ENCODE measurements around the gene ALDH16A1. TPM values are rescaled to one million over a fixed set of nuclear protein-coding genes. Genes with fewer than 3 reads are reported as not detected.
A peak's percentile ranks its signal among the peaks of the same experiment; 100 is the strongest.
"Not testable (repeated sequence)": the region's sequence is repeated elsewhere in the genome, so short reads cannot be mapped to it uniquely, and the experiment has no call there.

The ALDH16A1 gene
- total and polyA plus RNA-seq, 2 donors (not counting 1 experiment from before 2014, with no cell fraction given): 65.8 to 105 TPM

GRCh38 chr19:49443366-49444099 is 9.5 kb upstream of the ALDH16A1 start:
- Histone ChIP-seq H4K20me1 (ENCODE audit: control insufficient read depth, insufficient read depth, low read length, poor library complexity, severe bottlenecking) (peaks cover 16% of the 10 kb centered on the region), H3K9ac (ENCODE audit: low read length) (peak overlapping the region; percentile 89), H3K4me2 (replicated peaks; ENCODE audit: low read depth, low read length, poor library complexity, severe bottlenecking) (peak overlapping the region; percentile 99), H2AFZ (ENCODE audit: insufficient read depth, low read depth, low read length, poor library complexity, severe bottlenecking) (peak overlapping the region; percentile 97), H3K27ac (ENCODE audit: low read length in 2 of 2) (peak overlapping the region; percentile 65 to 72), H3K27me3 (replicated peaks in 1 of 4; ENCODE audit: control extremely low read depth in 1 of 4, control insufficient read depth in 3 of 4, insufficient read depth in 4 of 4, low read length in 3 of 4) (peaks cover 2 to 39% (median 34%) of the 10 kb centered on the region in 4 experiments), H3K4me3 (ENCODE audit: control extremely low read depth in 1 of 5, extremely low read depth in 1 of 5, insufficient read depth in 1 of 5, low read depth in 2 of 5, low read length in 4 of 5) (peak overlapping the region; percentile 12 to 80 (median 71)), H3K9me3 (ENCODE audit: control extremely low read depth in 1 of 3, control insufficient read depth in 2 of 3, insufficient read depth in 1 of 3, low read length in 2 of 3) (peaks cover 0 to 14% (median 0%) of the 10 kb centered on the region in 3 donors), H3K4me1 (ENCODE audit: control insufficient read depth in 2 of 2, insufficient read depth in 2 of 2, low read length in 2 of 2) (peaks cover 18 to 31% of the 10 kb centered on the region in 2 donors), H3K36me3 (replicated peaks in 1 of 2; ENCODE audit: control extremely low read depth in 1 of 2, control insufficient read depth in 1 of 2, extremely low read depth in 1 of 2, insufficient read depth in 2 of 2, low read length in 1 of 2) (peaks cover 0 to 26% of the 10 kb centered on the region in 2 experiments), H3K79me2 (ENCODE audit: control insufficient read depth, insufficient read depth, low read length) (peaks cover 2% of the 10 kb centered on the region)
- under 1% methylated on average over 45 of the region's 47 CpGs for WGBS (ENCODE audit: insufficient coverage)
- CTCF ChIA-PET: interaction anchor here (0.6 to 5.1 kb wide), 18 partner anchors 8 to 217 kb away, joined by 3 to 70 read pairs (median 4); partner anchors contain the start of genes FLT3LG and PIH1D1
- peak overlapping the region; percentile 93 for H3K4me3 Mint-ChIP-seq
- peak; percentile 98 for DNase-seq
- no peaks in the 10 kb centered on the region for H3K9me3 Mint-ChIP-seq (ENCODE audit: insufficient read depth)
- peak overlapping the region; percentile 95 for H3K27ac Mint-ChIP-seq
- ATAC-seq (ENCODE audit: low read depth): peak; percentile 85
- POLR2A ChIA-PET: interaction anchor here (0.6 to 2.3 kb wide), 12 partner anchors 10 to 600 kb away, joined by 3 to 20 read pairs (median 5); partner anchors contain the start of gene CD37
- peaks cover 37% of the 10 kb centered on the region for H3K27me3 Mint-ChIP-seq
- H3K4me1 Mint-ChIP-seq: peaks cover 35% of the 10 kb centered on the region
- intact Hi-C loops (cut with micrococcal nuclease): loop anchor here (1.0 to 2.0 kb wide), 7 partner anchors 8 to 177 kb away; partner anchors contain the start of genes PIH1D1 and RPS11
- TF ChIP-seq EZH2 (IDR thresholded peaks at IDR 0.05; ENCODE audit: borderline replicate concordance, insufficient read depth, low read depth, low read length, poor library complexity, severe bottlenecking): no peak
- TF ChIP-seq CTCF (IDR thresholded peaks at IDR 0.05): peak; percentile 89

GRCh38 chr19:49444100-49444700 is 8.8 kb upstream of the ALDH16A1 start:
- peak overlapping the region; percentile 89 for H3K9ac ChIP-seq (ENCODE audit: low read length)
- ATAC-seq (ENCODE audit: low read depth); DNase-seq; H3K79me2 ChIP-seq (ENCODE audit: control insufficient read depth, insufficient read depth, low read length); H3K9me3 Mint-ChIP-seq (ENCODE audit: insufficient read depth); intact Hi-C loops (cut with micrococcal nuclease): not testable (repeated sequence)
- H3K4me1 ChIP-seq (ENCODE audit: control insufficient read depth in 2 of 2, insufficient read depth in 2 of 2, low read length in 2 of 2): peaks cover 18 to 31% of the 10 kb centered on the region in 2 donors
- H3K27ac ChIP-seq (ENCODE audit: low read length in 2 of 2): peak overlapping the region; percentile 65 to 72
- H3K36me3 ChIP-seq (replicated peaks in 1 of 2; ENCODE audit: control extremely low read depth in 1 of 2, control insufficient read depth in 1 of 2, extremely low read depth in 1 of 2, insufficient read depth in 2 of 2, low read length in 1 of 2): peaks cover 0 to 33% of the 10 kb centered on the region in 2 experiments
- POLR2A ChIA-PET: interaction anchor here (0.6 to 2.3 kb wide), 9 partner anchors 9 to 601 kb away, joined by 3 to 20 read pairs (median 5); partner anchors contain the start of gene CD37
- Mint-ChIP-seq H3K27ac (peak overlapping the region; percentile 95), H3K4me3 (peak overlapping the region; percentile 93), H3K27me3 (peaks cover 30% of the 10 kb centered on the region), H3K4me1 (peaks cover 37% of the 10 kb centered on the region)
- WGBS (ENCODE audit: insufficient coverage): 90% methylated on average over 2 of the region's 5 CpGs
- peaks cover 17% of the 10 kb centered on the region for H4K20me1 ChIP-seq (ENCODE audit: control insufficient read depth, insufficient read depth, low read length, poor library complexity, severe bottlenecking)
- peak overlapping the region; percentile 97 for H2AFZ ChIP-seq (ENCODE audit: insufficient read depth, low read depth, low read length, poor library complexity, severe bottlenecking)
- CTCF ChIA-PET: interaction anchor here (0.6 to 5.1 kb wide), 15 partner anchors 9 to 419 kb away, joined by 3 to 70 read pairs (median 4); partner anchors contain the start of gene FLT3LG
- peak overlapping the region in 1 of 5 experiments; percentile 77 for H3K4me3 ChIP-seq (ENCODE audit: control extremely low read depth in 1 of 5, extremely low read depth in 1 of 5, insufficient read depth in 1 of 5, low read depth in 2 of 5, low read length in 4 of 5)
- peak overlapping the region; percentile 99 for H3K4me2 ChIP-seq (replicated peaks; ENCODE audit: low read depth, low read length, poor library complexity, severe bottlenecking)
- H3K27me3 ChIP-seq (replicated peaks in 1 of 4; ENCODE audit: control extremely low read depth in 1 of 4, control insufficient read depth in 3 of 4, insufficient read depth in 4 of 4, low read length in 3 of 4): peaks cover 0 to 33% (median 27%) of the 10 kb centered on the region in 4 experiments
- peaks cover 0 to 14% (median 0%) of the 10 kb centered on the region in 3 donors for H3K9me3 ChIP-seq (ENCODE audit: control extremely low read depth in 1 of 3, control insufficient read depth in 2 of 3, insufficient read depth in 1 of 3, low read length in 2 of 3)

Measured in B cell (primary cell).